NOMO-1 treated with DMSO at 0.1 percent for 48 hours (cell line): ENCODE results near the gene NANP.
"Not testable (repeated sequence)": the region's sequence is repeated elsewhere in the genome, so short reads cannot be mapped to it uniquely, and the experiment has no call there.

ENCODE experiments used
- DNase-seq: peaks from one replicate; lab custom pipeline; 2025; ENCODE audit not compliant: unreplicated experiment; lab: John Stamatoyannopoulos, UW

Gene NANP

GRCh38 chr20:25606094-25606695 lies 17.6 kb downstream of the NANP start:
- DNase-seq, result no peak

- no peak for DNase-seq
Observed at GRCh38 chr20:25605148-25605547, 18.7 kb downstream of the NANP start.

- no peak for DNase-seq
Observed at GRCh38 chr20:25604611-25605010, 19.2 kb downstream of the NANP start.

GRCh38 chr20:25602914-25603309 lies 20.9 kb downstream of the NANP start:
- DNase-seq, result not testable (repeated sequence)

GRCh38 chr20:25602191-25602913 lies 21.5 kb downstream of the NANP start:
- not testable (repeated sequence) for DNase-seq

- no peak for DNase-seq
Observed at GRCh38 chr20:25601659-25602058, 22.2 kb downstream of the NANP start.

GRCh38 chr20:25600632-25601031 lies 23.2 kb downstream of the NANP start:
- DNase-seq, result no peak

- DNase-seq, result no peak
Observed at GRCh38 chr20:25592135-25592852, 31.5 kb downstream of the NANP start.

GRCh38 chr20:25590778-25591177 lies 33.0 kb downstream of the NANP start:
- not testable (repeated sequence) for DNase-seq

- DNase-seq, result no peak
Observed at GRCh38 chr20:25588491-25588890, 35.3 kb downstream of the NANP start.

GRCh38 chr20:25587536-25587935 lies 36.3 kb downstream of the NANP start:
- DNase-seq, result no peak

- no peak for DNase-seq
Observed at GRCh38 chr20:25586877-25587276, 36.9 kb downstream of the NANP start.

GRCh38 chr20:25584905-25585704 lies 38.7 kb downstream of the NANP start, which contains the start of gene NINL:
Gene NINL (minus strand): TSS chr20:25585531. CDS start chr20:25526587, 58,944 bp downstream.
- peak; percentile 7 for DNase-seq

GRCh38 chr20:25583607-25584006 lies 40.2 kb downstream of the NANP start:
- DNase-seq, result not testable (repeated sequence)

- DNase-seq, result no peak
Observed at GRCh38 chr20:25580711-25581110, 43.1 kb downstream of the NANP start.

GRCh38 chr20:25579081-25579770 lies 44.6 kb downstream of the NANP start:
- DNase-seq, result no peak

GRCh38 chr20:25576783-25577530 lies 46.9 kb downstream of the NANP start:
- no peak for DNase-seq

- peak; percentile 49 for DNase-seq
Observed at GRCh38 chr20:25574411-25574810, 49.4 kb downstream of the NANP start.

GRCh38 chr20:25573288-25574251 lies 50.2 kb downstream of the NANP start:
- no peak for DNase-seq
